NCI-H510A treated with DMSO at 0.1 percent for 48 hours (cell line): ENCODE results near the gene FRMD6.
A peak's percentile ranks its signal among the peaks of the same experiment; 100 is the strongest.
"Not testable (repeated sequence)": the region's sequence is repeated elsewhere in the genome, so short reads cannot be mapped to it uniquely, and the experiment has no call there.

Source experiments
- DNase-seq: peaks from one replicate; lab custom pipeline; 2025; lab: John Stamatoyannopoulos, UW

The FRMD6 gene

GRCh38 chr14:51725061-51725460, 73.4 kb downstream of the FRMD6 start:
- no peak for DNase-seq

GRCh38 chr14:51726166-51726899, 74.6 kb downstream of the FRMD6 start:
- DNase-seq: no peak

GRCh38 chr14:51727526-51727925, 75.8 kb downstream of the FRMD6 start:
- no peak for DNase-seq

- DNase-seq: no peak
Observed at GRCh38 chr14:51730098-51730497, 78.4 kb downstream of the FRMD6 start.

GRCh38 chr14:51730684-51731083, 79.0 kb downstream of the FRMD6 start:
- DNase-seq: no peak

GRCh38 chr14:51732494-51733112, 80.9 kb downstream of the FRMD6 start:
- DNase-seq: no peak

- DNase-seq: no peak
Observed at GRCh38 chr14:51733147-51733546, 81.4 kb downstream of the FRMD6 start.

- no peak for DNase-seq
Observed at GRCh38 chr14:51735851-51736250, 84.1 kb downstream of the FRMD6 start.

DNA sequence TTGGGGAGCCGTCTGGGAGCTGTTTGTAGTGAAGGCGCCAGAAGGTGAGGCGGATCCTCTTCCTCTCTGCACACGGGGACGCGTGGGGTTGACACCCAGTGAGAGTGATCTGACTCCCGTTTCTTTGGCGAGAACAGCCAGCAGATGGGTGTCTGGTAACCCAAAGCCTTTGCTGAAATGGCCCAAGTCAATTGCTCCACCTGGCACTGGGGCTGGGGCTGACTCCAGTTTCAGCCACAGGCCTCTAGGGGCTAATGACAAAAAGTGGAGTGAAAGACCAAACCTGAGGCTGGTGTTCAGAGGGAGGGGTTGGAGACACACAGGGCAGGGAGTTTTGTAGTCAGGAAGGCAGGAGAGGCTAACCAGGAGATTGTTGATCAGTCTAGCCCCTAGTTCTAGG, 87.0 kb downstream of the FRMD6 start:
- DNase-seq: no peak

- DNase-seq: no peak
Observed at GRCh38 chr14:51743588-51744000, 91.9 kb downstream of the FRMD6 start.

GRCh38 chr14:51744372-51745130, 92.8 kb downstream of the FRMD6 start:
- no peak for DNase-seq

- not testable (repeated sequence) for DNase-seq
Observed at GRCh38 chr14:51746823-51747222, 95.1 kb downstream of the FRMD6 start.

DNA sequence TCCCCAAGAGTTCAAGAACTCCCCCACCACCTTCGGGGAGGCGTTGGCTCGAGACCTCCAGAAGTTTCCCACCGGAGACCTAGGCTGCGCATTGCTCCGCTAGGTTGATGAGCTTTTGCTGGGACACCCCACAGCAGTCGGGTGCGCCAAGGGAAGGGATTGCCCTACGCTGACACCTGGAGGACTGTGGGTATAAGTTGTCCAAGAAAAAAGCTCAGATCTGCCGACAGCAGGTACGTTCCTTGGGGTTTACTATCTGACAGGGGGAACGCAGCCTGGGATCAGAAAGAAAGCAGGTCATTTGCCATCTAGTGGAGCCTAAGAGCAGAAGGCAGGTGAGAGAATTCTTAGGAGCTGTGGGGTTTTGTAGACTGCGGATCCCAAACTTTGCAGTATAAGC, 98.8 kb downstream of the FRMD6 start:
- DNase-seq: no peak

DNA sequence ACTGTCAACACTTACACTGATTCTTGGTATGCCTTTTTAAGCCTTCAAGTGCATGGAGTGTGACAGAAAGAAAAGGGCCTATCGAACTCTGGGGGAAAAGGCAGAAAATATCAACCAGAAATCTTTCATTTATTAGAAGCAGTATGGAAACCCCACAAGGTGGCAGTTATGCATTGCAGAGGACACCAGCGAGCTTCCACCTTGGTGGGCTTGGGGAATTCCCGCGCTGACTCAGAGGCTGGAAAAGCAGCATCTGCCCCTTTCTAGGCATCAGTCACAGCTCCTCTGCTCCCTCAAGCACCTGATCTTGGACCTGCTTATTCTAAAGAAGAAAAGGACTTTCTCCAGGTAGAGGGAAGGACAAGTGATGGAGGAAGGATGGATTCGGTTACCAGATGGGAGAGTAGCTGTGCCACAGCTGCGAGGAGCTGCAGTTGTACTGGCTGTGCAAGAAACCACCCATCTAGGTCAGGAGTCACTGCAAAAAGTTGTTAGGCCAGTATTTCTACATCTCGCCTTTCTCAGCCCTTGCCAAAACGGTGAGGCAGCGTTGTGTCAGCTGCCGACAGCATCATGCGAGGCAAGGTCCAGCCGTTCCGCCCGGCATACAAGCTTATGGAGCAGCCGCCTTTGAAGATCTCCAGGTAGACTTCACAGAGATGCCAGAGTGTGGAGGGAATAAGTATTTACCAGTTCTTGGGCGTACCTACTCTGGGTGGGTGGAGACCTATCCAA, 100.1 kb downstream of the FRMD6 start:
- peak; percentile 50 for DNase-seq

DNA sequence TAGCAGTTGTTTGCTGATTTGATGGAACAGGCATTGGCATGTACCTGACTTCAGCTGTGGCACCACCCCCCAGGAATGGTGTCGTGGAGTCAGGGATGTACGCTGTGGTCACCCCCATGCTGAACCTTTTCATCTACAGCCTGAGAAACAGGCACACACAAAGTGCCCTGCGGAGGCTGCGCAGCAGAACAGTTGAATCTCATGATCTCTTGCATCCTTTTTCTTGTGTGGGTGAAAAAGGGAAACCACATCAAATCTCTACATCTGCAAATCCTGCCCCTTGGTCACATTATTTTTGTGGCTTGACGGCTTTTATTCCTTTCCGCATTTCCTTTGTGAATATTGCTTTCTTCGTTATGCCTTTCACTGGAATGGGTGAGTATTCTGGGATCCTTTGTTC, 106.0 kb downstream of the FRMD6 start:
- not testable (repeated sequence) for DNase-seq

GRCh38 chr14:51759950-51760349, 108.2 kb downstream of the FRMD6 start:
- DNase-seq: no peak

- not testable (repeated sequence) for DNase-seq
Observed at GRCh38 chr14:51765726-51766125, 114.0 kb downstream of the FRMD6 start.

GRCh38 chr14:51766586-51766985, 114.9 kb downstream of the FRMD6 start:
- not testable (repeated sequence) for DNase-seq

- not testable (repeated sequence) for DNase-seq
Observed at GRCh38 chr14:51769261-51769660, 117.6 kb downstream of the FRMD6 start.

DNA sequence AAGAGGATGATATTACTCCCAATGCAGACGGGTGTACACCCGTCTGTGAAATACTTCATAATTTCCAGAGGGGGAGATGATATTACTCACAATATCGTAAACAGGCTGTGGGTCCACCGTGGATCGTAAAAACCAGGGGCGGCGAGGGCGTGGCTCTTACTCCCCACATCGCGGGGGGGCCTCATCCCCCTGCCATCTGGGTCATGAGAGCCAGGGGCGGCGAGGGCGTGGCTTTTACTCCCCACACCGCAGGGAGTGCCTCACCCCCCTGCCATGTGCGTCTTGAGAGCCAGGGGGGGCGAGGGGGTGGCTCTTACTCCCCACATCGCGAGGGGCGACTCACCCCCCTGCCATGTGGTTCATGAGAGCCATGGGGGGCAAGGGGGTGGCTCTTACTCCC, 122.5 kb downstream of the FRMD6 start:
- DNase-seq: no peak

DNA sequence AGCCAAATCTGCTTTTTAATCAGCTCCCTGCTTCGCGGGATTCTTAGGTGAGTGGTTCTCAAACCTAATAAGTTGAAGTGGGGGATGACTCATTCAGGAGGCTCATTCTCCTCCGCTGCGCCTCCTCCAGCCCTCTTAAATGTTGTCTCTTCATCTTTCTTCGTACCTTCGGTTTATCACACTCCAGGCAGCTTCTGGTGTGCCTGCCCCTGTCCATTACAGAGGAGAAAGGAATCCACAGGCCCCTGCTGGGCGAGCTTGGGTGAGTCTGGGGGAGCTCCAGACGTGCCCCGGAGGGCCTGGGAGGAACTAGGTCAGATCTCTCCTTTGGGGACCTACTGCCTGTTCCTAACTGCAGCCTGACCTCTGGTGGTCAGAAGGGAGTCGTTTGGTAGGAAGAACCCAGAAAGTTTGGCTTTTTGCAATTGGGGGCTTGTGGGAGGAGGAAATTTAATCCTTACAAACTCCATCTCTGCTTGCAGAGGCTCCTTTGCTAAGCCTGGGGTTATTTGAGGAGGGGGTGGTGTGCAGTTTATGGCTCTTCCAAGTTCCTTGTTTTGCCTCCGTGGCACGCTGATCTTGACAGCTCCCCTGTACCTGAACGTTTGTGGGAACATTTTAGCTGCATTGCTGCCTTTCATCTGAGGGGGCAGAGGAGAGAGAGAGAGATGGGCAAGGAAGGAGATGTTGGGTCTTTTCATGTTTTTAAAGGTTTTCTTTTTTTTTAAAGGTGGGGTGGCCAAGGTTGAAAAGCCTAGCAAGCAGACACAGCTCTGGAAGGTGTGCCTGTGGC, 124.6 kb downstream of the FRMD6 start:
- DNase-seq: peak; percentile 39
